Pancreas (tissue), 10 donors: ENCODE results near the gene DTD1. TPM values are rescaled to one million over a fixed set of nuclear protein-coding genes. Genes with fewer than 3 reads are reported as not detected.
A peak's percentile ranks its signal among the peaks of the same experiment; 100 is the strongest.

Experiments used
- ATAC-seq, 4 donors: fragments of 200-7000 bp; cut with Tn5 transposase; one replicate each; pipeline versions ENCODE4 v1.8.0 to v1.9.1; 2020; ENCODE audit warnings: mild to moderate bottlenecking in 4 of 4, moderate library complexity in 4 of 4
- DNase-seq, 6 donors: peaks; one replicate each; pipeline ENCODE4 v3.0.0-alpha.2; 2020
- FAIRE-seq: peaks from 2 replicates; lab custom pipeline; 2012; peaks lifted over from hg19 to GRCh38; lab: Jason Lieb, UNC
- H3K27ac ChIP-seq, 4 donors: fragments of 200-600 bp; sonication (generic); 1 replicate in 3 of 4; 2 replicates in 1 of 4; pipeline versions ENCODE4 v1.5.0 to v1.8.0; 2020
- H3K27me3 ChIP-seq, 4 donors: fragments of 200-600 bp; one replicate each; pipeline ENCODE4 v1.8.0; 2021
- H3K36me3 ChIP-seq, 3 donors: fragments of 200-600 bp; sonication (generic) in 1 of 3; one replicate each; pipeline versions ENCODE4 v1.5.0 to v1.8.0; 2020 to 2021
- H3K4me1 ChIP-seq, 3 donors: fragments of 200-600 bp; one replicate each; pipeline ENCODE4 v1.8.0; 2021
- H3K4me3 ChIP-seq, 4 donors: fragments of 200-600 bp; sonication (generic) in 2 of 4; one replicate each; pipeline versions ENCODE4 v1.5.0 to v1.8.0; 2020 to 2021
- H3K9me3 ChIP-seq, 4 donors: fragments of 200-600 bp; one replicate each; pipeline ENCODE4 v1.8.0; 2021
- CTCF ChIP-seq, 4 donors: fragments of 200-600 bp; sonication (generic) in 3 of 4; IDR thresholded peaks; one replicate each; pipeline versions ENCODE4 v1.5.0 to v1.8.0; 2021; ENCODE audit warnings: antibody characterized with exemption in 4 of 4
- WGBS, 2 donors: extraction: QIAGEN DNeasy Blood & Tissue Kit; methylation state at CpG; one replicate each; pipeline ENCODE4 v1.1.7; 2013; 5-methylcytosine and 5-hydroxymethylcytosine counted together
- intact Hi-C, 3 donors: fragments of 100-400 bp; cut with DNase I; formaldehyde crosslinking; loops; one replicate each; pipeline versions ENCODE4 v1.11.1 to v1.14.2; 2022
- polyA plus RNA-seq, 2 donors: library from polyadenylated mRNA; stranded (reverse); fragments of 200-250 nt; gene quantifications; one replicate each; pipeline ENCODE4 v1.2.3, GENCODE V29; 2013
- total RNA-seq, 6 donors: library from RNA; stranded (reverse); fragmentation: NEBNext Ultra II Directional in 4 of 6; extraction: Animal tissue kit (Norgen Biotek cat#: 25700) in 4 of 6; gene quantifications; one replicate each; pipeline versions ENCODE4 v1.2.1 to v1.2.4, GENCODE V29; 2021 to 2023
- donor health status: healthy with polysubstance abuse.
- donor health status: DM: no; HTN: no; CAD: no; lungs with moderate emphysema.
- donor health status: DM: no; HTN: no; CAD: no.
- donor health status: control.
- donor health status: control.
- donor health status: Bipolar disorder and iron deficiency.
- donor health status: DM: yes; HTN: yes; CAD: no.
- donor health status: DM: no; HTN: no; CAD: no.
- donor health status: DM: no; HTN: no; CAD: no.
- donor health status: DM: yes; HTN: yes; CAD: no.

Gene DTD1
- total and polyA plus RNA-seq, 8 donors, result 7.4 to 20.6 (median 12.1) TPM

- no peaks in the 10 kb centered on the region for H3K9me3 ChIP-seq
- intact Hi-C loops, result no loop called here
- FAIRE-seq, result no peak
Observed at GRCh38 chr20:18623156-18623910, 35.5 kb downstream of the DTD1 start.

GRCh38 chr20:18624948-18625347, 37.1 kb downstream of the DTD1 start:
- 67 to 89% methylated on average over 2 of the region's 2 CpGs for WGBS, 2 donors
- Histone ChIP-seq H3K36me3 (no peaks in the 10 kb centered on the region), H3K4me1 (no peaks in the 10 kb centered on the region), H3K27me3 (no peaks in the 10 kb centered on the region), H3K4me3 (no peak overlapping the region), H3K9me3 (no peaks in the 10 kb centered on the region), H3K27ac (no peak overlapping the region)
- ATAC-seq (no peak), FAIRE-seq (no peak), DNase-seq (no peak)
- intact Hi-C loops, result no loop called here
- no peak for TF ChIP-seq CTCF (IDR thresholded peaks at IDR 0.05)

More at GRCh38 chr20:18623156-18623910, 35.5 kb downstream of the DTD1 start:
- no peak overlapping the region for H3K27ac ChIP-seq
- WGBS, 2 donors, result 80 to 85% methylated on average over 13 to 14 of the region's 14 CpGs
- no peak for TF ChIP-seq CTCF (IDR thresholded peaks at IDR 0.05)
- ATAC-seq, result no peak
- H3K4me1 ChIP-seq, result no peaks in the 10 kb centered on the region
- H3K4me3 ChIP-seq, result no peak overlapping the region
- DNase-seq, result no peak
- no peaks in the 10 kb centered on the region for H3K27me3 ChIP-seq
- no peaks in the 10 kb centered on the region for H3K36me3 ChIP-seq

GRCh38 chr20:18625907-18626655, 38.2 kb downstream of the DTD1 start:
- intact Hi-C loops, result no loop called here
- TF ChIP-seq CTCF (IDR thresholded peaks at IDR 0.05), result no peak
- H3K4me1 ChIP-seq, result no peaks in the 10 kb centered on the region
- H3K27me3 ChIP-seq, result no peaks in the 10 kb centered on the region
- 85 to 90% methylated on average over 6 of the region's 6 CpGs for WGBS, 2 donors
- H3K9me3 ChIP-seq, result no peaks in the 10 kb centered on the region
- no peaks in the 10 kb centered on the region for H3K36me3 ChIP-seq
- no peak overlapping the region for H3K4me3 ChIP-seq
- no peak for ATAC-seq
- no peak for FAIRE-seq
- H3K27ac ChIP-seq, result no peak overlapping the region
- DNase-seq, result no peak

GRCh38 chr20:18628330-18628920, 40.6 kb downstream of the DTD1 start:
- H3K9me3 ChIP-seq, result no peaks in the 10 kb centered on the region
- H3K4me1 ChIP-seq, result no peaks in the 10 kb centered on the region
- intact Hi-C loops, result no loop called here
- FAIRE-seq (no peak), ATAC-seq (peak in 3 of 4 donors; percentile 60 to 84 (median 79)), DNase-seq (peak in 4 of 6 donors; percentile 30 to 70 (median 54))
- H3K27ac ChIP-seq, result no peak overlapping the region
- no peaks in the 10 kb centered on the region for H3K36me3 ChIP-seq
- TF ChIP-seq CTCF (IDR thresholded peaks at IDR 0.05), result peak; percentile 18 to 50 (median 40)
- no peak overlapping the region for H3K4me3 ChIP-seq
- H3K27me3 ChIP-seq, result no peaks in the 10 kb centered on the region
- WGBS, 2 donors, result 73 to 81% methylated on average over 11 of the region's 11 CpGs
